GM23338 (cell line): ENCODE results near the gene ZNF644. TPM values are rescaled to one million over a fixed set of nuclear protein-coding genes. Genes with fewer than 3 reads are reported as not detected.

Experiments used
- ATAC-seq: fragments of 200-7000 bp; cut with Tn5 transposase; 3 replicates; pipeline ENCODE4 v1.9.1; 2020
- DNase-seq: peaks from one replicate; pipeline ENCODE4 v3.0.0-alpha.2; 2015; ENCODE audit warnings: low spot score
- H2AFZ ChIP-seq: fragments of 200-600 bp; sonication (generic); 2 replicates; pipeline ENCODE4 v1.8.0; 2016; ENCODE audit warnings: antibody characterized with exemption, mild to moderate bottlenecking, moderate library complexity
- H3F3A ChIP-seq: fragments of 200-600 bp; sonication (generic); replicated peaks from 2 replicates; pipeline ENCODE4 v1.8.0; 2017; ENCODE audit warnings: antibody characterized with exemption, mixed run types, low read depth
- H3K27ac ChIP-seq: fragments of 200-600 bp; sonication (generic); 2 replicates; pipeline ENCODE4 v1.6.1; 2016; ENCODE audit warnings: low read depth
- H3K27me3 ChIP-seq: fragments of 200-600 bp; sonication (generic); 2 replicates; pipeline ENCODE4 v1.8.0; 2016; ENCODE audit warnings: mild to moderate bottlenecking, mixed run types, moderate library complexity; ENCODE audit not compliant: insufficient read depth
- H3K36me3 ChIP-seq: fragments of 200-600 bp; sonication (generic); 2 replicates; pipeline ENCODE4 v1.8.0; 2016; ENCODE audit warnings: mild to moderate bottlenecking; ENCODE audit not compliant: insufficient read depth
- H3K4me1 ChIP-seq: fragments of 200-600 bp; sonication (generic); 2 replicates; pipeline ENCODE4 v1.8.0; 2016; ENCODE audit warnings: mild to moderate bottlenecking, moderate library complexity; ENCODE audit not compliant: insufficient read depth
- H3K4me2 ChIP-seq: fragments of 200-600 bp; sonication (generic); 2 replicates; pipeline ENCODE4 v1.7.1; 2017; ENCODE audit warnings: mixed run types
- H3K4me3 ChIP-seq: fragments of 200-600 bp; sonication (generic); 2 replicates; pipeline ENCODE4 v1.6.1; 2016; ENCODE audit warnings: mixed run types
- H3K79me2 ChIP-seq: fragments of 200-600 bp; sonication (generic); replicated peaks from 2 replicates; pipeline ENCODE4 v1.8.0; 2017; ENCODE audit warnings: mild to moderate bottlenecking; ENCODE audit not compliant: insufficient read depth
- H3K9me2 ChIP-seq: fragments of 200-600 bp; sonication (generic); 2 replicates; pipeline ENCODE4 v1.8.0; 2017; ENCODE audit not compliant: insufficient read depth
- H4K20me1 ChIP-seq: fragments of 200-600 bp; sonication (generic); replicated peaks from 2 replicates; pipeline ENCODE4 v1.8.0; 2017; ENCODE audit warnings: mild to moderate bottlenecking; ENCODE audit not compliant: insufficient read depth
- H3K27ac Mint-ChIP-seq: 2 replicates; pipeline ENCODE4 v1.8.0; 2020; ENCODE audit warnings: inconsistent platforms, mild to moderate bottlenecking, moderate library complexity, mixed read lengths
- H3K27me3 Mint-ChIP-seq: 3 replicates; pipeline ENCODE4 v1.8.0; 2022; ENCODE audit warnings: low read depth, mild to moderate bottlenecking, moderate library complexity, mixed read lengths, inconsistent platforms; ENCODE audit not compliant: insufficient read depth, poor library complexity
- H3K36me3 Mint-ChIP-seq: 3 replicates; pipeline ENCODE4 v1.8.0; 2021; ENCODE audit warnings: low read depth, mild to moderate bottlenecking, inconsistent platforms, moderate library complexity, mixed read lengths
- H3K4me1 Mint-ChIP-seq: 3 replicates; pipeline ENCODE4 v1.8.0; 2020; ENCODE audit warnings: mild to moderate bottlenecking, inconsistent platforms, mixed read lengths
- H3K4me3 Mint-ChIP-seq: 3 replicates; pipeline ENCODE4 v1.8.0; 2021; ENCODE audit warnings: moderate library complexity, mild to moderate bottlenecking, inconsistent platforms, mixed read lengths
- H3K9me3 Mint-ChIP-seq: 3 replicates; pipeline ENCODE4 v1.8.0; 2020; ENCODE audit warnings: moderate library complexity, mild to moderate bottlenecking, inconsistent platforms, mixed read lengths
- CREB1 ChIP-seq: fragments of 250-450 bp; sonication (Bioruptor Pico); IDR thresholded peaks from 2 replicates; pipeline ENCODE4 v1.5.0; 2020; ENCODE audit warnings: low read depth, mild to moderate bottlenecking, moderate library complexity
- CTCF ChIP-seq, 2 experiments: fragments of 200-600 bp in 1 of 2; sonication (generic) in 1 of 2; conservative IDR thresholded peaks; 2 replicates each; pipeline versions ENCODE4 v1.5.1 to v1.6.1; 2016 to 2017; ENCODE audit warnings: antibody characterized with exemption in 2 of 2, low read depth in 2 of 2, mild to moderate bottlenecking in 2 of 2, moderate library complexity in 1 of 2
- EZH2 ChIP-seq: fragments of 200-600 bp; sonication (generic); IDR thresholded peaks from one replicate; pipeline ENCODE4 v1.8.0; 2017; ENCODE audit warnings: antibody characterized with exemption, mild to moderate bottlenecking, low read depth; ENCODE audit not compliant: unreplicated experiment
- EZH2phosphoT487 ChIP-seq: fragments of 200-600 bp; sonication (generic); IDR thresholded peaks from one replicate; pipeline ENCODE4 v1.8.1; 2018; ENCODE audit warnings: antibody characterized with exemption; ENCODE audit not compliant: unreplicated experiment
- JUNB ChIP-seq: IDR thresholded peaks from one replicate; pipeline ENCODE4 v1.6.1; 2016; ENCODE audit warnings: antibody characterized with exemption; ENCODE audit not compliant: unreplicated experiment
- NANOG ChIP-seq: IDR thresholded peaks from 2 replicates; pipeline ENCODE4 v1.6.1; 2016; ENCODE audit warnings: antibody characterized with exemption, borderline replicate concordance
- POLR2AphosphoS5 ChIP-seq: IDR thresholded peaks from 2 replicates; pipeline ENCODE4 v1.6.1; 2016; ENCODE audit warnings: antibody characterized with exemption, low read depth
- STAT1 ChIP-seq: IDR thresholded peaks from one replicate; pipeline ENCODE4 v1.6.1; 2016; ENCODE audit warnings: antibody characterized with exemption; ENCODE audit not compliant: unreplicated experiment
- ZNF114 ChIP-seq: fragments of 250-450 bp; sonication (Bioruptor Pico); IDR thresholded peaks from 2 replicates; pipeline ENCODE4 v1.5.0; 2020; ENCODE audit warnings: mild to moderate bottlenecking, moderate library complexity
- ZNF331 ChIP-seq: fragments of 250-450 bp; sonication (Bioruptor Pico); IDR thresholded peaks from 2 replicates; pipeline ENCODE4 v1.5.0; 2020; ENCODE audit warnings: low read depth, mild to moderate bottlenecking, moderate library complexity
- ZNF462 ChIP-seq: fragments of 250-450 bp; sonication (Bioruptor Pico); IDR thresholded peaks from 2 replicates; pipeline ENCODE4 v1.5.0; 2020; ENCODE audit warnings: mild to moderate bottlenecking, moderate library complexity
- polyA plus RNA-seq: library from polyadenylated mRNA; unstranded; fragments of >200 nt; fragmentation: Nextera tagmentation; extraction: Ambion mirVana; gene quantifications from 2 replicates; pipeline ENCODE4 v1.2.1, GENCODE V29; 2016
- total RNA-seq: library from RNA; depleted of rRNA; stranded (reverse); fragments of >200 nt; shearing (Covaris generic); gene quantifications from 2 replicates; pipeline ENCODE4 v1.2.3, GENCODE V29; 2014
- TF ChIP-seq, protein P1 (sequence below): IDR thresholded peaks from 2 replicates; pipeline ENCODE4 v1.6.1; 2016; ENCODE audit warnings: antibody characterized with exemption
- TF ChIP-seq, protein P2 (sequence below): IDR thresholded peaks from one replicate; pipeline ENCODE4 v1.6.1; 2018; ENCODE audit warnings: antibody characterized with exemption; ENCODE audit not compliant: unreplicated experiment

Gene ZNF644
- total and polyA plus RNA-seq, 2 experiments from 2014 or later: 101 to 103 TPM

DNA sequence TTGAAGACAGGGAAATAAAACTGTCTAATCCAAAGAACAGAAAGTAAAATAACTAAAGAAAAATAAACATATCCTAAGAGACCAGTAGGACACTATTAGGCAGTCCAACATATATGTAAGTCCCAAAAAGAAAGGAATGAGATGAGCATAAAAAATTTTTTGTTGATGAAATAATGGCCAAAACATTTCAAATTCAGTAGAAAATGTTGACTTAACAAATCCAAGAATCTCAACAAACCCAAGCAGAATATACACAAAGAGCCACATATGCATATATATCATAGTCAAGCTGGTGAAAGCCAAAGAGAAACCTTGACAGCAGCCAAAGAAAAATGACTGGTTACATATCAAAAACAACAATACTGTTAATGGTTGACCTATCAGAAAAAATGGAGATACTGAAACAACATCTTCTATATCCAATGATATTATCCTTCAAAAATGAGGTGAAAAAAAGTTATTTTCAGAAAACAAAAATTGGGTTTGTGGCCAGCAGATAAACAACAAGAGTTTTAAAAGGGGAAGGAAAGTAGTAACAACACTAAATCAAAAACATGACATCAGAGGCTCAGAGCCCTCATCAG lies 26.4 kb downstream of the ZNF644 start:
- no peak overlapping the region for H3K4me3 Mint-ChIP-seq
- H3K4me3 ChIP-seq: no peak overlapping the region
- H3K9me3 Mint-ChIP-seq: peaks cover 48% of the 10 kb centered on the region
- H3K79me2 ChIP-seq: peaks cover 100% of the 10 kb centered on the region
- peaks cover 53% of the 10 kb centered on the region for H4K20me1 ChIP-seq
- H2AFZ ChIP-seq: no peak overlapping the region
- DNase-seq: no peak
- H3K27me3 ChIP-seq: no peaks in the 10 kb centered on the region
- no peak for ATAC-seq
- H3K36me3 ChIP-seq: peaks cover 16% of the 10 kb centered on the region; the same call in 1 of the 2 replicates
- H3K4me1 ChIP-seq: peaks cover 23% of the 10 kb centered on the region
- TF ChIP-seq JUNB (no peak), EZH2 (no peak), ZNF331 (no peak), CTCF (conservative IDR thresholded peaks at IDR 0.05; ENCODE audit: low read depth in 2 of 2) (no peak), POLR2AphosphoS5 (no peak), ZNF462 (CRISPR knock-in tag) (no peak), NANOG (no peak), CREB1 (CRISPR knock-in tag) (no peak), EZH2phosphoT487 (no peak), STAT1 (no peak), ZNF114 (CRISPR knock-in tag) (no peak)
- TF ChIP-seq, protein P1, sequence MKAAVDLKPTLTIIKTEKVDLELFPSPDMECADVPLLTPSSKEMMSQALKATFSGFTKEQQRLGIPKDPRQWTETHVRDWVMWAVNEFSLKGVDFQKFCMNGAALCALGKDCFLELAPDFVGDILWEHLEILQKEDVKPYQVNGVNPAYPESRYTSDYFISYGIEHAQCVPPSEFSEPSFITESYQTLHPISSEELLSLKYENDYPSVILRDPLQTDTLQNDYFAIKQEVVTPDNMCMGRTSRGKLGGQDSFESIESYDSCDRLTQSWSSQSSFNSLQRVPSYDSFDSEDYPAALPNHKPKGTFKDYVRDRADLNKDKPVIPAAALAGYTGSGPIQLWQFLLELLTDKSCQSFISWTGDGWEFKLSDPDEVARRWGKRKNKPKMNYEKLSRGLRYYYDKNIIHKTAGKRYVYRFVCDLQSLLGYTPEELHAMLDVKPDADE: no peak
- TF ChIP-seq, protein P2, sequence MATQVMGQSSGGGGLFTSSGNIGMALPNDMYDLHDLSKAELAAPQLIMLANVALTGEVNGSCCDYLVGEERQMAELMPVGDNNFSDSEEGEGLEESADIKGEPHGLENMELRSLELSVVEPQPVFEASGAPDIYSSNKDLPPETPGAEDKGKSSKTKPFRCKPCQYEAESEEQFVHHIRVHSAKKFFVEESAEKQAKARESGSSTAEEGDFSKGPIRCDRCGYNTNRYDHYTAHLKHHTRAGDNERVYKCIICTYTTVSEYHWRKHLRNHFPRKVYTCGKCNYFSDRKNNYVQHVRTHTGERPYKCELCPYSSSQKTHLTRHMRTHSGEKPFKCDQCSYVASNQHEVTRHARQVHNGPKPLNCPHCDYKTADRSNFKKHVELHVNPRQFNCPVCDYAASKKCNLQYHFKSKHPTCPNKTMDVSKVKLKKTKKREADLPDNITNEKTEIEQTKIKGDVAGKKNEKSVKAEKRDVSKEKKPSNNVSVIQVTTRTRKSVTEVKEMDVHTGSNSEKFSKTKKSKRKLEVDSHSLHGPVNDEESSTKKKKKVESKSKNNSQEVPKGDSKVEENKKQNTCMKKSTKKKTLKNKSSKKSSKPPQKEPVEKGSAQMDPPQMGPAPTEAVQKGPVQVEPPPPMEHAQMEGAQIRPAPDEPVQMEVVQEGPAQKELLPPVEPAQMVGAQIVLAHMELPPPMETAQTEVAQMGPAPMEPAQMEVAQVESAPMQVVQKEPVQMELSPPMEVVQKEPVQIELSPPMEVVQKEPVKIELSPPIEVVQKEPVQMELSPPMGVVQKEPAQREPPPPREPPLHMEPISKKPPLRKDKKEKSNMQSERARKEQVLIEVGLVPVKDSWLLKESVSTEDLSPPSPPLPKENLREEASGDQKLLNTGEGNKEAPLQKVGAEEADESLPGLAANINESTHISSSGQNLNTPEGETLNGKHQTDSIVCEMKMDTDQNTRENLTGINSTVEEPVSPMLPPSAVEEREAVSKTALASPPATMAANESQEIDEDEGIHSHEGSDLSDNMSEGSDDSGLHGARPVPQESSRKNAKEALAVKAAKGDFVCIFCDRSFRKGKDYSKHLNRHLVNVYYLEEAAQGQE: no peak
- no peak overlapping the region for H3K4me2 ChIP-seq
- no peak overlapping the region for H3K27ac ChIP-seq
- H3K27ac Mint-ChIP-seq: no peak overlapping the region
- H3F3A ChIP-seq: no peaks in the 10 kb centered on the region
- peaks cover 35% of the 10 kb centered on the region for H3K4me1 Mint-ChIP-seq
- H3K36me3 Mint-ChIP-seq: peaks cover 89% of the 10 kb centered on the region
- no peaks in the 10 kb centered on the region for H3K27me3 Mint-ChIP-seq
- no peaks in the 10 kb centered on the region for H3K9me2 ChIP-seq
